LHCN-M2 (cell line): ENCODE results near the gene TRAT1. TPM values are rescaled to one million over a fixed set of nuclear protein-coding genes. Genes with fewer than 3 reads are reported as not detected.
"Not testable (repeated sequence)": the region's sequence is repeated elsewhere in the genome, so short reads cannot be mapped to it uniquely, and the experiment has no call there.

ENCODE experiments used
- DNase-seq: peaks from one replicate; pipeline ENCODE4 v3.0.0-alpha.2; 2012; ENCODE audit warnings: low read depth
- polyA plus RNA-seq: library from polyadenylated mRNA; unstranded; fragments of >200 nt; gene quantifications from one replicate; pipeline ENCODE4 v1.2.1, GENCODE V29; 2012; ENCODE audit warnings: missing spikeins
- total RNA-seq: library from RNA; depleted of rRNA; stranded (reverse); fragments of >200 nt; gene quantifications from 2 replicates; pipeline ENCODE4 v1.2.3, GENCODE V29; 2014; rRNA removed

Gene TRAT1
- not detected in 2 replicates for total RNA-seq
- not detected for polyA plus RNA-seq

DNA sequence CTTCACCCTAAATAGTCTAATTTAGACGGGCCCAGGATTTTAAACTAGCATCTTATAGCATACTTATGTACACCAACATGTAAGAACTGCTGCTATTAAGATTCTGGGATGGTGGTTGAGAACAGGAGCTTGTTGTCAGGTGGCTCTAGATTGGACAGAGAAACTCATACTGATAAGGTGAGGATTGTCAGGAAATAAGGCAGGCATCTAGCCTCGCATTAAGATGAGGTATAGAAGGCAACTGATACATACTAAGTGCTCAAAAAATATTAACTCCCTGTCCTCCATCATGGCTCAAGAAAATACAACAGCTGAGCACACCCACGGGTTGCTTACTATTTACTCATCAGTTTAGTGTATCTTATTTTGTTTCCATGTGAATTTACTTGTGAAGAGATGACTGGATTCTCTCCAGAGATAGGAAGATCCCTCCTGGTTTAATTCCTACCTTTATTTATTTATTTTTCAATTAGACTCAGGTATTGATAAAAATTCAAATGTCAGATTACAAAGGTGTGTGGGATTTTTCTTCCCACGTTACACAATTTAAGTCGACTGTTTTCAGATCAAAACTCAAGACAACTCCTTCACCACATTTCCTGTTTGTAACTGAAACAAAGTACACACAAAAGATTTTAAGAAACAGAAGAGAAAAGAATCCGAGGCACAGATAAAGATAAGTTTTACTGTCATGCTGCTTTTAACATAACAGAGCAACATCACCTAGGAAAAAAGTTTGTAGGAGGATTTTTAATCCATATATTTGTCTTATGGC, at the start of gene TRAT1:
TSS of gene TRAT1 (plus strand) at position 664 of the 775 bp plus-strand sequence. CDS start 142 bp downstream, outside the sequence.
- no peak for DNase-seq

DNA sequence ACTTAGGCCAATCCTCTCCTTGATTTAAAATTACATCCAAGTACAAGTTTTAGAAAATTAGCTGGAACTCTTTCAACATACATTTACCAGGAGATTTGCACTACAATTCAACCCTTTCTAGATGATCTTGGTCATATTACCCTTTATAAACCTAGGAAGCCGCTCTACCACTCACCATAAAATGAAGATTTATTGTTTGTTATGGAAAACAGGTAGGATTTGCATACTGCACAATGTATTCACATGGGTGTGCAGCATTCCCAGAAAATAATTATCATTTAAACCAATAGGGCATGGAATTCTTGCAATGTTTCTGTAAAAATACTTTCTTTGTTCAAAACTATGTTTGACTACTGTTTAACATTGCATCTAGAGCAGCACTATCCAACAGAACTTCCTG, 46.9 kb upstream of the TRAT1 start:
- no peak for DNase-seq

DNA sequence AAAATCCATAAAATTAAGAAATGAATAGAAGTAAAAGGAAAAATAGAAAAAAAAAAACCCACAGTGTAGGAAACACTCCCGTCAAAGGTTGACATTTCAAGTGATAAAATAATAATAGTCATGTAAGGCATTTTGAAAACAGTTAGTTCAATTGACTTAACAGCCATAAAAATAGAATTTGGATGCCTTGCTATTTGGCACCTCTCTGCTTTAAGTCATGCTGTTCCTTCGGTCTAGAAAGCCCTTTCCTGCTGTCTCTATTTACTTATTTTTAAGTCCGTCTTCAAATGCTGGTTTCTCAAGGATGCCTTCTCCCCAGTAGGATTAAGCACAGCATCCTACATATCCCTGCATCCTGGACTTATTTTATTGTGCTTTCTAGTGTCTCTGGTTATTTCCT, 43.1 kb upstream of the TRAT1 start:
- DNase-seq: no peak

DNA sequence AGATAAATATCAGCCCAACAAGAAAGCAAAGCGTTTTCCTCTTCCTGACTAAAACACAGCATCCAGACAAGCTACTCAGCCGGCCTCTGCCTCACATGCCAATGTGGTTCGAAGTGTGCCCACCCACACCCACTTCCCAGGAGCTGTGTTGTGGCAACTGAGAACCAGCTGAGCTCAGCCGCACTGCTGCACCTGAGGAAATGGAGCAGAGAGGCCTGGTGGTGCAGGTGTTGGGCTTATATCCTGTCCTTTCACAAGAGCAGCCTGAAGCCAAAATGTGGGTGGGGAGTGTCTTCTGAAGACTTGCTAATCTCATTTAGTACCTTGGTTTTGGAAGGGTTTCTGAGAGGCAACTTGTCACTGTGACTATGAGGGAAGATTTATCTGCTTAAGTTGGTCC, 42.4 kb upstream of the TRAT1 start:
- DNase-seq: no peak

- DNase-seq: no peak
Observed at GRCh38 chr3:108791473-108791872, 31.1 kb upstream of the TRAT1 start.

GRCh38 chr3:108804437-108804836, 18.1 kb upstream of the TRAT1 start:
- no peak for DNase-seq

- DNase-seq: no peak
Observed at GRCh38 chr3:108804966-108805365, 17.6 kb upstream of the TRAT1 start.

GRCh38 chr3:108806316-108806715, 16.3 kb upstream of the TRAT1 start:
- DNase-seq: no peak

GRCh38 chr3:108818404-108818803, 4.2 kb upstream of the TRAT1 start:
- DNase-seq: peak; percentile 11

- peak; percentile 47 for DNase-seq
Observed at GRCh38 chr3:108820586-108820985, 2.0 kb upstream of the TRAT1 start.

GRCh38 chr3:108823227-108823626, 641 bp downstream of the TRAT1 start:
- no peak for DNase-seq

GRCh38 chr3:108823803-108824202, 1.2 kb downstream of the TRAT1 start:
- DNase-seq: not testable (repeated sequence)

DNA sequence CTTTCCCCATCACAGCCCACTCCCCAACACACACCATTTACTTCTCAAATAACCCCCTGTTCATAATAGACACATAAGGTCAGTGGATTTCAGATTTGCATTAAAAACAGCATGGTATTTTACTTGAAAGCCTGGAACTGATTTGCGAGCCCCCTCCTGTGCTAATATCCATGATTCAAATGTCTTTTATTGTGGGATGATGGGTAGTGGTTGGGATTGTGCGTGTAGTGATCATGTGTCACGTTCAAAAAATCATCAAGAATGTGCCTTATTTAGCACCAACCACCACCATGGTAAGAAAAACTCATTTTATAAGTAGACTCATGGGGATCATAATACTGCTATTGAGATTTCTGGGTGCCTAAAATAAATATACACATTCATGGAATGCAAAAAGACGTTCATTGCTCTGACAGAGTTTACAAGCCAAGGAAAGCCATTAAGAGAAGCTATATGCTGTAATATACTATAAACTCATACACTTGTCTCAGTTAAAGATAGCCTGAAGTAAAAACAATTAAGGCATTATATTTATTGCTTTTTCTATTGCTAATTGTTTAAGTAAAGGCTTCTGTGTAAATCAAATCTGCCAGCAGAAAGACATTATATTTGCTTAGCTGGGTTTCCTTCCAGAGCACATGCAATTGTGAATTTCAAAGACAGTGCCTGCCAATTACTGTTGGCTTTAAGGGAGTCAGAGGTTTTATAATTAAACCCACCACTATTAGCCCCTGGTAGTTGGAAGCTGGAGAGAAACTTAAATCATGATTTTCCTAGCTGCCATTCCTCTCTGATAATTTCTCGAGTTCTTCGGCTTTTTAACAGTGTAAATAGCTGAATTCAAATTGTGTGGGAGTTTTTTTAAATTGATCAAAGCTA, 4.0 kb downstream of the TRAT1 start:
- no peak for DNase-seq

DNA sequence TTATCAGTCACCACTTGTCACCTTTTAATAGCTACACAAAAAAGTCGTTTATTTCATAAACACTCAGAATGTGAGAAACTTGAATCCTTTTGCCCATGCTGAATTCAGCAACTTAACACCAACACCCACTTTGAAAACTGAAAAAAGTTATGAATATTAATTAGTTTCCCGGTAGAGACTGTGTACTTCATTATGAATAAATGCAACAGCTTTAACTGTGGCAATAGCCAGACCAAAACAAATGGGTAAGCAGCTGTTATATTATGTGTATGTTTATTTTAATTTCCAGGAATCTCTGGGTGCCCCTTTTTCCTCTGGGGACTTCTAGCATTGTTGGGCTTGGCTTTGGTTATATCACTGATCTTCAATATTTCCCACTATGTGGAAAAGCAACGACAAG, 7.8 kb downstream of the TRAT1 start:
- no peak for DNase-seq

GRCh38 chr3:108830991-108831614, 8.5 kb downstream of the TRAT1 start:
- DNase-seq: no peak

- no peak for DNase-seq
Observed at GRCh38 chr3:108833611-108834010, 11.0 kb downstream of the TRAT1 start.

- DNase-seq: no peak
Observed at GRCh38 chr3:108834551-108834950, 12.0 kb downstream of the TRAT1 start.

- DNase-seq: no peak
Observed at GRCh38 chr3:108835101-108835500, 12.5 kb downstream of the TRAT1 start.

DNA sequence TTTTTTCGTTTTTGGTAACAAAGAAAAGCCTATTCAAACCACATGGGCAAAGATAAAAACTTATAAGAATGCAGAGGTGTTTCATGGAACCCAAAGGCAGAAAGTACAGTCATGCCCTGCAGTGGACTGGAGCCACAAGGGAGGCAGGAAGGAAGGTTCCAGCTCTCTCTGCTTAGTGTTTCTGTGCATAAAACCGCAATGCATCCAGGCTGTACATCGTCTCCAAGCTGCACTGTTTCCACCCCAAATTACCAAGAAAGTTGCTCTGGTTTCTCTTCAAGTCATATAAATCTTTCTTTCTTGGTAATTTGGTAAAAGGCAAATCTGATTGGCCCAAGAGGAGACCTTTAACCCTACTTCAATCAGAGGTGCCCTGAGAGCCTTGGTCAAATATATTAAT, 15.8 kb downstream of the TRAT1 start:
- DNase-seq: no peak

- no peak for DNase-seq
Observed at GRCh38 chr3:108845709-108846293, 23.2 kb downstream of the TRAT1 start.

GRCh38 chr3:108847187-108847586, 24.6 kb downstream of the TRAT1 start:
- no peak for DNase-seq

DNA sequence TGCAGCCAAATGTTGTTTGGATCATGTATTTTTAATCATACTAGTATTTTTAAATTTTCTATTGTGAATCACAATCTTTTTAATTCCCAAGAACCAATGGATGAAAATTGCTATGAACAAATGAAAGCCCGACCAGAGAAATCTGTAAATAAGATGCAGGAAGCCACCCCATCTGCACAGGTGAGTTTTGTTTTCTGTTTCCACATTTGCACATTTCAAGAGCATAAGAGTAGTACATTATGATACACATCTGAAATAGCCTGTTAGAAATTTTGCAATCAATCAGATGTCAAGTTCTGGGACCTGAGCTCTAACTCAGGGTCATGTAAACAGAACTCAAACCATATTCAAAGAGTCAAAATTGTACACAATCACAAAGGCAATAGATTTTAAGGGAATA, 26.5 kb downstream of the TRAT1 start:
- DNase-seq: no peak
